Breast epithelium (tissue), 3 donors: ENCODE data around the gene VAMP4.

Experiments
- CTCF ChIP-seq, 3 donors: fragments of 450-650 bp; IDR thresholded peaks; one replicate each; pipeline ENCODE4 v1.5.1; 2016 to 2017; ENCODE audit warnings: antibody characterized with exemption in 3 of 3, mild to moderate bottlenecking in 3 of 3, moderate library complexity in 3 of 3
- POLR2AphosphoS5 ChIP-seq, 3 donors: sonication (generic); formaldehyde crosslinking; IDR thresholded peaks; one replicate each; pipeline ENCODE4 v1.6.1; 2017; ENCODE audit warnings: antibody characterized with exemption in 3 of 3

GRCh38 chr1:171788696-171789095 lies 46.8 kb upstream of the VAMP4 start:
- no peak for TF ChIP-seq POLR2AphosphoS5 (IDR thresholded peaks at IDR 0.05)
- TF ChIP-seq CTCF (IDR thresholded peaks at IDR 0.05) = no peak
